Measurements from ENCODE around the gene PGLYRP4. TPM values are rescaled to one million over a fixed set of nuclear protein-coding genes. Genes with fewer than 3 reads are reported as not detected.

The PGLYRP4 gene
- total RNA-seq, 1 experiment from 2014 or later, result 0.38 TPM

DNA sequence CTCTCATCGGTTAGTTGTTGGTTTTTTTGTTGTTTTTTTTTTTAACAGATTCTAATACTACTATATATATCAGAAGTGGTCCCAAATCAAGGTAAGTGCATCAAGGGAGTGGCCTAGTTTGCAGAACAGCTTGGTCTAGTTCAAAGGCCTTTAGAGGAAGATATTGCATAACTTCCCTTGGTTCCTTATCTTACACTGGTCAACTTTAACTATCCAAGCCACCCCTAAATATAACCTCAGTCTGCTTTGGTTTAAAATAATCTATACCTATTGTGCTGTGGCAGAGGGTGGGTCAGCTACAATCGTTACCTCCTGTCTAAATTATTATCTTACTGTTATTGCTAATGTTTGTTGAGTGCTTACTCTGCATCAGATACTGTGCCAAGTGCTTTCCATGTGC lies 19.9 kb upstream of the PGLYRP4 start:
- TF ChIP-seq CTCF (IDR thresholded peaks at IDR 0.05; ENCODE audit: unreplicated experiment), result no peak
- Mint-ChIP-seq H3K4me1 (ENCODE audit: low read depth, unreplicated experiment) (peaks cover 13% of the 10 kb centered on the region), H3K27me3 (ENCODE audit: unreplicated experiment) (peaks cover 91% of the 10 kb centered on the region), H3K36me3 (ENCODE audit: insufficient read depth, unreplicated experiment) (no peaks in the 10 kb centered on the region), H3K4me3 (ENCODE audit: low read depth, unreplicated experiment) (no peak overlapping the region), H3K27ac (ENCODE audit: unreplicated experiment) (no peak overlapping the region), H3K9me3 (ENCODE audit: low read depth, unreplicated experiment) (no peaks in the 10 kb centered on the region)
- intact Hi-C loops (cut with micrococcal nuclease; ENCODE audit: unreplicated experiment), result no loop called here
- no TSS peak for BruUV-seq (replicated peaks)
- CTCF ChIA-PET, result no interaction called here
- DNase-seq, result no peak

DNA sequence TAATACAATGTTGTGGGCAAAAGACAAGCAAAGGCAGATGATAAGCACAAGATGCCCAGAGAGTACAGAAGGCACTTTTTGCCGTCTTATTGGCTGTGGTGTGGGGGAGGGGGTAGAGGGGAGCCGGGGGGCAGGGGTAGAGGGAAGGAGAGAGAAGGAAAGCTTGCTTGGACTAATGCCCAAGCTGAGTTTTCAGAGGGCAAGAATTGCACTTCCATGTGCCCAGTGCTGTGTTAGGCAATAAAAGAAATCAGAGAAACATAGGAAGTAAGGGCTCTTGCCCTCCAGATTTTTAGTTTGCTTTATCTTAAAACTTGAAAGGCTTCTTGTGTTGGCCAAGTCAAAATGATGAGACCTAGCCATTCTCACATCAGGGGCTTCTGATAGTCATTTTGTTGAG lies 18.4 kb upstream of the PGLYRP4 start:
- DNase-seq, result no peak
- CTCF ChIA-PET, result no interaction called here
- H3K4me1 Mint-ChIP-seq (ENCODE audit: low read depth, unreplicated experiment), result peaks cover 13% of the 10 kb centered on the region
- H3K4me3 Mint-ChIP-seq (ENCODE audit: low read depth, unreplicated experiment), result no peak overlapping the region
- no peaks in the 10 kb centered on the region for H3K36me3 Mint-ChIP-seq (ENCODE audit: insufficient read depth, unreplicated experiment)
- intact Hi-C loops (cut with micrococcal nuclease; ENCODE audit: unreplicated experiment), result no loop called here
- H3K9me3 Mint-ChIP-seq (ENCODE audit: low read depth, unreplicated experiment), result no peaks in the 10 kb centered on the region
- TF ChIP-seq CTCF (IDR thresholded peaks at IDR 0.05; ENCODE audit: unreplicated experiment), result no peak
- H3K27me3 Mint-ChIP-seq (ENCODE audit: unreplicated experiment), result peaks cover 90% of the 10 kb centered on the region
- BruUV-seq (replicated peaks), result no TSS peak
- no peak overlapping the region for H3K27ac Mint-ChIP-seq (ENCODE audit: unreplicated experiment)

- no peak for DNase-seq
- CTCF ChIA-PET, result no interaction called here
- no peaks in the 10 kb centered on the region for H3K9me3 Mint-ChIP-seq (ENCODE audit: low read depth, unreplicated experiment)
- intact Hi-C loops (cut with micrococcal nuclease; ENCODE audit: unreplicated experiment), result no loop called here
- TF ChIP-seq CTCF (IDR thresholded peaks at IDR 0.05; ENCODE audit: unreplicated experiment), result no peak
- H3K4me1 Mint-ChIP-seq (ENCODE audit: low read depth, unreplicated experiment), result peaks cover 13% of the 10 kb centered on the region
- H3K4me3 Mint-ChIP-seq (ENCODE audit: low read depth, unreplicated experiment), result no peak overlapping the region
- no peak overlapping the region for H3K27ac Mint-ChIP-seq (ENCODE audit: unreplicated experiment)
- peaks cover 89% of the 10 kb centered on the region for H3K27me3 Mint-ChIP-seq (ENCODE audit: unreplicated experiment)
- no peaks in the 10 kb centered on the region for H3K36me3 Mint-ChIP-seq (ENCODE audit: insufficient read depth, unreplicated experiment)
- no TSS peak for BruUV-seq (replicated peaks)
Observed at GRCh38 chr1:153366261-153366660, 17.6 kb upstream of the PGLYRP4 start.

GRCh38 chr1:153365696-153366095 lies 17.1 kb upstream of the PGLYRP4 start:
- H3K27me3 Mint-ChIP-seq (ENCODE audit: unreplicated experiment), result peaks cover 89% of the 10 kb centered on the region
- intact Hi-C loops (cut with micrococcal nuclease; ENCODE audit: unreplicated experiment), result no loop called here
- CTCF ChIA-PET, result interaction anchor here (1.3 kb wide), 1 partner anchor 13 kb away, joined by 4 read pairs; no protein-coding TSS in a partner anchor
- no peak overlapping the region for H3K4me3 Mint-ChIP-seq (ENCODE audit: low read depth, unreplicated experiment)
- no TSS peak for BruUV-seq (replicated peaks)
- peaks cover 13% of the 10 kb centered on the region for H3K4me1 Mint-ChIP-seq (ENCODE audit: low read depth, unreplicated experiment)
- no peak for DNase-seq
- TF ChIP-seq CTCF (IDR thresholded peaks at IDR 0.05; ENCODE audit: unreplicated experiment), result no peak
- H3K9me3 Mint-ChIP-seq (ENCODE audit: low read depth, unreplicated experiment), result no peaks in the 10 kb centered on the region
- H3K27ac Mint-ChIP-seq (ENCODE audit: unreplicated experiment), result no peak overlapping the region
- H3K36me3 Mint-ChIP-seq (ENCODE audit: insufficient read depth, unreplicated experiment), result no peaks in the 10 kb centered on the region
